Fibroblast of peridontal ligament (primary cell): ENCODE results near the gene PFN1.
"Not testable (repeated sequence)": the region's sequence is repeated elsewhere in the genome, so short reads cannot be mapped to it uniquely, and the experiment has no call there.

ENCODE experiments used
- DNase-seq: peaks from one replicate; pipeline ENCODE4 v3.0.0-alpha.2; 2010; ENCODE audit errors: extremely low read depth

Gene PFN1

GRCh38 chr17:4945176-4945943, 3.0 kb downstream of the PFN1 start:
- DNase-seq = peak; percentile 88

GRCh38 chr17:4944554-4945175, 3.7 kb downstream of the PFN1 start:
- DNase-seq = no peak

- DNase-seq = no peak
These were observed 4.2 kb downstream of the PFN1 start for GRCh38 chr17:4944163-4944553.

- no peak for DNase-seq
These were observed 5.4 kb downstream of the PFN1 start for GRCh38 chr17:4942760-4943508.

- no peak for DNase-seq
These were observed 7.1 kb downstream of the PFN1 start for GRCh38 chr17:4941319-4941610.

DNA sequence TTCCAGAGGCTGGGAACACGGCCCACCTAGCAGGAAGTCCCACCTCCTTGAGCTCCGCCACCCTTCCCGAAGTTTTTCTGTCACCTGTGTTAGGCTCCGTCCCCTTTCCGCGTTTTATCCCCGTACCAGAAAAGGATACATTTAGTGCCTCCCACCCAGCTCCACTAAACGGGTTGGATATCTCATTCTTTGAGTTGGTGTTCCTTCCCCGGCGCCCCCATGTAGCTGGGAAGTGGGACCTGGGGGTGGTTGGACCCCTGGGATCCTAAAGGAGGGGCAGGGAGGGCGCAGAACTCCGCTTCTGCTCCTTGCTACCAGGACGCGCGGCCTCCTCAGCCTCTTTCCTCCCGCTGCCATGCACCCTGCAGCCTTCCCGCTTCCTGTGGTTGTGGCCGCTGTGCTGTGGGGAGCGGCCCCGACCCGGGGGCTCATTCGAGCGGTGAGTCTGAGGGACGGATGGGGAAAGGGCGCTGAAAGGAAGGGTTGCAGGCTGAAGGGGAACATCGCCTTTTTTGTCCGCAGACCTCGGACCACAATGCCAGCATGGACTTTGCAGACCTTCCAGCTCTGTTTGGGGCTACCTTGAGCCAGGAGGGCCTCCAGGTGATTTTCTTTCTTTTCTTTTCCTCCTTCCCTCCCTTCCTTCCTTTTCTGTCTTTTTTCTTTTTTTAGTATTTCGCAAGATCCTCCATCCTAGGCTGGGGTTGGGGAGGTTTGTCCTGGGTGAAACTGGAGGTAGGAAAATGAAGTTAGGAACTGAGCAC, 7.6 kb downstream of the PFN1 start:
- no peak for DNase-seq

- peak; percentile 100 for DNase-seq
These were observed 8.4 kb downstream of the PFN1 start, which contains the start of the genes RNF167 and SLC25A11 for GRCh38 chr17:4939796-4940554. RNF167 (plus strand) TSS chr17:4940268; CDS start chr17:4940910, 642 bp downstream. SLC25A11 (minus strand) TSS chr17:4940046; CDS start chr17:4939910, 136 bp downstream.

DNA sequence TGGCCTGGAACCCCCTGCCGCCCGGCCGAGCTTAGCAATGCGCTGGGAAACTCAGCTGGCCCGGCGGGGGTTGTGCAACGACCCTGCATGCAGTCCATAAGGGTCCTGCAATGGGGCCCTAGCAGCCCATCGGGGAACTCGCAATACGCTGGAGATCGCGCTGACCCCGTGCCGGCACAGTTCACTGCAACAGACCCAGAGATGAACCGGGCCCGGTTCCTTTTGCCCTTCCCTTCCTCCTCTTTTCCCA, 8.9 kb downstream of the PFN1 start:
- DNase-seq = peak; percentile 13

- DNase-seq = no peak
These were observed 9.4 kb downstream of the PFN1 start for GRCh38 chr17:4938688-4939545.

GRCh38 chr17:4938069-4938491, 10.2 kb downstream of the PFN1 start:
- no peak for DNase-seq

- no peak for DNase-seq
These were observed 10.8 kb downstream of the PFN1 start for GRCh38 chr17:4937553-4937952.

GRCh38 chr17:4936436-4936835, 11.9 kb downstream of the PFN1 start:
- DNase-seq = no peak

DNA sequence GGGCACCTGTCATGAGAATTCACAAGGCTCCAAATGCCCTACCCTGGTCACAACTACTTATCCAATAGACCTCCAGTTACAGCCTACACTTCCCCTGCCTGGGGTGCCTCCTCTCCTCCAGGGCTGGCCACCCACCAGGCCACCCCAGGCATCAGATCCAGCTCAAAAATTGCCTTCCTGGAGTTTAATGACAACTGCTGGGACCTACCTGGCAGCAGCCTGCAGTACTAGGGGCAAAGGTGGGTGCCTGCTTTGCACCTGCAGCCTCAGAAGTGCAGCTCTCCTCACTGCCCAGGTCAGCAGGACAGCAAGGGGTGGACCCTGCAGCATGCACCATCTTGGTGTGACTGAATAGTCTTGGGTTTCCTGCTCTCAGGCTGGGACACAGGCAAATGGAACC, 12.7 kb downstream of the PFN1 start:
- DNase-seq = no peak

DNA sequence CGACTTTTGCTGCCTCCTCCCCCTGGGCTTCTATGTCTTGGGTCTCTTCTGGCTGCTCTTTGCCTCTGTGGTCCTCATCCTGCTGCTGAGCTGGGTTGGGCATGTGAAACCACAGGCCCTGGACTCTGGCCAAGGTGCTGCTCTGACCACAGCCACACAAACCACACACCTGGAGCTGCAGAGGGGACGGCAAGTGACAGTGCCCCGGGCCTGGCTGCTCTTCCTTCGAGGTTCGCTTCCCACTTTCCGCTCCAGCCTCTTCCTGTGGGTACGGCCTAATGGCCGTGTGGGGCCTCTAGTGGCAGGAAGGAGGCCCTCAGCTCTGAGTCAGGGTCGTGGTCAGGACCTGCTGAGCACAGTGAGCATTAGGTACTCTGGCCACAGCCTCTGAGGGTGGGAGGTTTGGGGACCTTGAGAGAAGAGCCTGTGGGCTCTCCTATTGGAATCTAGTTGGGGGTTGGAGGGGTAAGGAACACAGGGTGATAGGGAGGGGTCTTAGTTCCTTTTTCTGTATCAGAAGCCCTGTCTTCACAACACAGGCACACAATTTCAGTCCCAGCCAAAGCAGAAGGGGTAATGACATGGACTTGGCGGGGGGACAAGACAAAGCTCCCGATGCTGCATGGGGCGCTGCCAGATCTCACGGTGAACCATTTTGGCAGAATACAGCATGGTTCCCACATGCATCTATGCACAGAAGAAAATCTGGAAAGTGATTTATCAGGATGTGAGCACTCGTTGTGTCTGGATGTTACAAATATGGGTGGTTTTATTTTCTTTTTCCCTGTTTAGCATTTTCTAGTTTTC, 14.0 kb downstream of the PFN1 start:
- peak; percentile 38 for DNase-seq

GRCh38 chr17:4933646-4934045, 14.7 kb downstream of the PFN1 start:
- no peak for DNase-seq

GRCh38 chr17:4932756-4933155, 15.6 kb downstream of the PFN1 start:
- no peak for DNase-seq

GRCh38 chr17:4931963-4932362, 16.4 kb downstream of the PFN1 start, which contains the start of gene GP1BA:
GP1BA (plus strand) TSS chr17:4932277; CDS start chr17:4932605, 328 bp downstream.
- no peak for DNase-seq

GRCh38 chr17:4928881-4929280, 19.4 kb downstream of the PFN1 start:
- DNase-seq = no peak

DNA sequence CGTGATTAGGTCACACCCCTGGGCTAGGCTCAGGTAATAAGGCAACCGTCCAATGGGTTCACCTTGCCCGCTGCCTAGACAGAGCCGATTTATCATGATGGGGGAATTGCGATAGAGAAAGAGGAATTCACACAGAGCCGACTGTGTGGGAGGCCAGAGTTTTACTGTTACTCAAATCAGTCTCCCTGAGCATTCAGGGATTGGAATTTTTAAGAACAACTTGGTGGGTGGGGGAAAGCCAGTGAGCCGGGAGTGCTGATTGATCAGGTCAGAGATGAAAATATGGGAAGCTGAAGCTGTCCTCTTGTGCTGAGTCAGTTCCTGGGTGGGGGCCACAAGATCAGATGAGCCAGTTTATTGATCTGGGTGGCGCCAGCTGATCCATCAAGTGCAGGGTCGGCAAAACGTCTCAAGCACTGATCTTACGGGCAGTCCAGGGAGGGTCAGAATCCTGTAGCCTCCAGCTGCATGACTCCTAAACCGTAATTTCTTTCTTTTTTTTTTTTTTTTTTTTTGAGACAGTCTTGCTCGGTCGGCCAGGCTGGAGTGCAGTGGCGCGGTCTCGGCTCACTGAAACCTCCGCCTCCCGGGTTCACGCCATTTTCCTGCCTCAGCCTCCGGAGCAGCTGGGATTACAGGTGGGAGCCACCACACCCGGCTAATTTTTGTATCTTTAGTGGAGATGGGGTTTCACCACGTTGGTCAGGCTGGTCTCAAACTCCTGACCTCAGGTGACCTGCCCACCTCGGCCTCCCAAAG, 21.6 kb downstream of the PFN1 start:
- not testable (repeated sequence) for DNase-seq
